Mucosa of descending colon (tissue), 3 donors: ENCODE measurements around the gene CYP2A7. TPM values are rescaled to one million over a fixed set of nuclear protein-coding genes. Genes with fewer than 3 reads are reported as not detected.
A peak's percentile ranks its signal among the peaks of the same experiment; 100 is the strongest.
"Not testable (repeated sequence)": the region's sequence is repeated elsewhere in the genome, so short reads cannot be mapped to it uniquely, and the experiment has no call there.

ENCODE experiments used
- ATAC-seq: fragments of 200-7000 bp; cut with Tn5 transposase; one replicate; pipeline ENCODE4 v1.9.1; 2020; ENCODE audit warnings: mild to moderate bottlenecking, moderate library complexity
- DNase-seq, 3 donors: peaks; one replicate each; pipeline ENCODE4 v3.0.0-alpha.2; 2020
- H3K36me3 ChIP-seq: fragments of 200-600 bp; one replicate; pipeline ENCODE4 v1.8.0; 2021; ENCODE audit warnings: low read depth, mild to moderate bottlenecking
- H3K4me1 ChIP-seq: fragments of 200-600 bp; one replicate; pipeline ENCODE4 v1.8.0; 2021; ENCODE audit warnings: low read depth, mild to moderate bottlenecking
- H3K4me3 ChIP-seq: fragments of 200-600 bp; one replicate; pipeline ENCODE4 v1.8.0; 2021; ENCODE audit warnings: mild to moderate bottlenecking
- H3K9me3 ChIP-seq: fragments of 200-600 bp; one replicate; pipeline ENCODE4 v1.8.0; 2021; ENCODE audit warnings: mild to moderate bottlenecking
- CTCF ChIP-seq: fragments of 200-600 bp; IDR thresholded peaks from one replicate; pipeline ENCODE4 v1.8.0; 2022; ENCODE audit warnings: antibody characterized with exemption, mild to moderate bottlenecking
- intact Hi-C, 2 donors: fragments of 100-400 bp; cut with DNase I in 1 of 2; cut with micrococcal nuclease in 1 of 2; formaldehyde crosslinking; loops; one replicate each; pipeline versions ENCODE4 v1.11.0 to v1.11.1; 2022; cut with DNase I, micrococcal nuclease
- total RNA-seq, 3 donors: library from RNA; stranded (reverse); fragmentation: NEBNext Ultra II Directional in 2 of 3; extraction: Animal tissue kit (Norgen Biotek cat#: 25700) in 2 of 3; gene quantifications; one replicate each; pipeline versions ENCODE4 v1.2.1 to v1.2.4, GENCODE V29; 2021 to 2023
- donor health status: DM: no; HTN: no; CAD: no; lungs with moderate emphysema.
- donor health status: DM: no; HTN: no; CAD: no.
- donor health status: DM: no; HTN: yes; CAD: no.

The CYP2A7 gene
- total RNA-seq, 3 donors from 2014 or later, result not detected

GRCh38 chr19:40921005-40921897 is 39.2 kb upstream of the CYP2A7 start:
- TF ChIP-seq CTCF, result no peak
- DNase-seq (peak; percentile 74 to 84 (median 75)), ATAC-seq (peak; percentile 89)
- Histone ChIP-seq H3K4me1 (peaks cover 13% of the 10 kb centered on the region), H3K36me3 (no peaks in the 10 kb centered on the region), H3K9me3 (peaks cover 17% of the 10 kb centered on the region), H3K4me3 (no peak overlapping the region)
- intact Hi-C loops, result no loop called here

- intact Hi-C loops, result no loop called here
- DNase-seq (no peak), ATAC-seq (peak; percentile 3)
- Histone ChIP-seq H3K4me3 (no peak overlapping the region), H3K9me3 (peaks cover 17% of the 10 kb centered on the region), H3K36me3 (no peaks in the 10 kb centered on the region), H3K4me1 (peaks cover 13% of the 10 kb centered on the region)
- TF ChIP-seq CTCF, result no peak
These were observed 38.4 kb upstream of the CYP2A7 start for GRCh38 chr19:40920300-40921004.

GRCh38 chr19:40919530-40920299 is 37.7 kb upstream of the CYP2A7 start:
- intact Hi-C loops, H3K4me3 ChIP-seq, ATAC-seq, H3K36me3 ChIP-seq, DNase-seq: not testable (repeated sequence)
- Histone ChIP-seq H3K9me3 (peaks cover 17% of the 10 kb centered on the region), H3K4me1 (peaks cover 13% of the 10 kb centered on the region)

- H3K4me1 ChIP-seq, result peaks cover 13% of the 10 kb centered on the region
- ATAC-seq, DNase-seq, H3K4me3 ChIP-seq, H3K36me3 ChIP-seq, intact Hi-C loops: not testable (repeated sequence)
- peaks cover 17% of the 10 kb centered on the region for H3K9me3 ChIP-seq
These were observed 36.3 kb upstream of the CYP2A7 start for GRCh38 chr19:40918303-40918702.

- Histone ChIP-seq H3K4me1 (no peaks in the 10 kb centered on the region), H3K9me3 (no peaks in the 10 kb centered on the region), H3K4me3 (no peak overlapping the region), H3K36me3 (no peaks in the 10 kb centered on the region)
- no peak for TF ChIP-seq CTCF
- ATAC-seq, result peak; percentile 76
- DNase-seq, result peak in 1 of 3 donors; percentile 59
- intact Hi-C loops, result no loop called here
These were observed 26.9 kb upstream of the CYP2A7 start for GRCh38 chr19:40908976-40909375.

GRCh38 chr19:40907968-40908735 is 26.1 kb upstream of the CYP2A7 start:
- ATAC-seq, result peak; percentile 80
- DNase-seq, result peak; percentile 51 to 65 (median 65)

More at GRCh38 chr19:40907968-40908735, 26.1 kb upstream of the CYP2A7 start:
- intact Hi-C loops, result no loop called here
- Histone ChIP-seq H3K9me3 (no peaks in the 10 kb centered on the region), H3K36me3 (no peaks in the 10 kb centered on the region), H3K4me1 (no peaks in the 10 kb centered on the region), H3K4me3 (no peak overlapping the region)
- no peak for TF ChIP-seq CTCF
